ENCODE data around the gene TRIOBP. TPM values are rescaled to one million over a fixed set of nuclear protein-coding genes. Genes with fewer than 3 reads are reported as not detected.

Gene TRIOBP
- total RNA-seq, 1 donor from 2014 or later, result 103 TPM

- H3K4me1 Mint-ChIP-seq (ENCODE audit: unreplicated experiment), result peaks cover 71% of the 10 kb centered on the region
- TF ChIP-seq CTCF (IDR thresholded peaks at IDR 0.05), result peak; percentile 24
- H3K27ac Mint-ChIP-seq (ENCODE audit: unreplicated experiment), result peak overlapping the region; percentile 95
- no peaks in the 10 kb centered on the region for H3K9me3 Mint-ChIP-seq (ENCODE audit: unreplicated experiment)
- peak overlapping the region; percentile 60 for H3K4me3 Mint-ChIP-seq (ENCODE audit: unreplicated experiment)
- no peaks in the 10 kb centered on the region for H3K27me3 Mint-ChIP-seq (ENCODE audit: unreplicated experiment)
- peak; percentile 97 for DNase-seq (ENCODE audit: extremely low spot score, unreplicated experiment)
- H3K36me3 Mint-ChIP-seq (ENCODE audit: unreplicated experiment), result peaks cover 7% of the 10 kb centered on the region
Observed at GRCh38 chr22:37752189-37753087, 55.6 kb downstream of the TRIOBP start.

GRCh38 chr22:37753746-37754145 is 56.9 kb downstream of the TRIOBP start:
- TF ChIP-seq CTCF (IDR thresholded peaks at IDR 0.05), result no peak
- Mint-ChIP-seq H3K36me3 (ENCODE audit: unreplicated experiment) (peaks cover 15% of the 10 kb centered on the region), H3K9me3 (ENCODE audit: unreplicated experiment) (no peaks in the 10 kb centered on the region), H3K27me3 (ENCODE audit: unreplicated experiment) (no peaks in the 10 kb centered on the region), H3K4me3 (ENCODE audit: unreplicated experiment) (no peak overlapping the region), H3K27ac (ENCODE audit: unreplicated experiment) (peak overlapping the region; percentile 95), H3K4me1 (ENCODE audit: unreplicated experiment) (peaks cover 60% of the 10 kb centered on the region)
- DNase-seq (ENCODE audit: extremely low spot score, unreplicated experiment), result no peak

GRCh38 chr22:37757663-37758062 is 60.8 kb downstream of the TRIOBP start:
- peaks cover 24% of the 10 kb centered on the region for H3K4me1 Mint-ChIP-seq (ENCODE audit: unreplicated experiment)

GRCh38 chr22:37758694-37759093 is 61.8 kb downstream of the TRIOBP start:
- H3K27me3 Mint-ChIP-seq (ENCODE audit: unreplicated experiment), result no peaks in the 10 kb centered on the region
- H3K27ac Mint-ChIP-seq (ENCODE audit: unreplicated experiment), result no peak overlapping the region
- peaks cover 32% of the 10 kb centered on the region for H3K36me3 Mint-ChIP-seq (ENCODE audit: unreplicated experiment)
- peaks cover 14% of the 10 kb centered on the region for H3K4me1 Mint-ChIP-seq (ENCODE audit: unreplicated experiment)
- H3K9me3 Mint-ChIP-seq (ENCODE audit: unreplicated experiment), result no peaks in the 10 kb centered on the region
- TF ChIP-seq CTCF (IDR thresholded peaks at IDR 0.05), result no peak
- DNase-seq (ENCODE audit: extremely low spot score, unreplicated experiment), result no peak
- no peak overlapping the region for H3K4me3 Mint-ChIP-seq (ENCODE audit: unreplicated experiment)

More at GRCh38 chr22:37757663-37758062, 60.8 kb downstream of the TRIOBP start:
- TF ChIP-seq CTCF (IDR thresholded peaks at IDR 0.05), result no peak
- H3K4me3 Mint-ChIP-seq (ENCODE audit: unreplicated experiment), result no peak overlapping the region
- H3K36me3 Mint-ChIP-seq (ENCODE audit: unreplicated experiment), result peaks cover 28% of the 10 kb centered on the region
- no peak for DNase-seq (ENCODE audit: extremely low spot score, unreplicated experiment)
- H3K27ac Mint-ChIP-seq (ENCODE audit: unreplicated experiment), result no peak overlapping the region
- no peaks in the 10 kb centered on the region for H3K27me3 Mint-ChIP-seq (ENCODE audit: unreplicated experiment)
- H3K9me3 Mint-ChIP-seq (ENCODE audit: unreplicated experiment), result no peaks in the 10 kb centered on the region

GRCh38 chr22:37759281-37759680 is 62.4 kb downstream of the TRIOBP start:
- H3K9me3 Mint-ChIP-seq (ENCODE audit: unreplicated experiment), result no peaks in the 10 kb centered on the region
- H3K36me3 Mint-ChIP-seq (ENCODE audit: unreplicated experiment), result peaks cover 38% of the 10 kb centered on the region
- H3K27me3 Mint-ChIP-seq (ENCODE audit: unreplicated experiment), result no peaks in the 10 kb centered on the region
- no peak overlapping the region for H3K27ac Mint-ChIP-seq (ENCODE audit: unreplicated experiment)
- TF ChIP-seq CTCF (IDR thresholded peaks at IDR 0.05), result no peak
- no peak for DNase-seq (ENCODE audit: extremely low spot score, unreplicated experiment)
- H3K4me1 Mint-ChIP-seq (ENCODE audit: unreplicated experiment), result peaks cover 9% of the 10 kb centered on the region
- no peak overlapping the region for H3K4me3 Mint-ChIP-seq (ENCODE audit: unreplicated experiment)
